K562 (cell line): ENCODE measurements around the gene TEX22. TPM values are rescaled to one million over a fixed set of nuclear protein-coding genes. Genes with fewer than 3 reads are reported as not detected.

Experiments
- ATAC-seq: fragments of 200-7000 bp; cut with Tn5 transposase; 3 replicates; pipeline ENCODE4 v1.9.1; 2020; ENCODE audit warnings: moderate library complexity
- BruUV-seq: library from RNA; stranded (reverse); fragments of 400-500 nt; replicated peaks from 2 replicates; lab custom pipeline; 2021; lab: Mats Ljungman, UMichigan
- CTCF ChIA-PET: fragments of 300-600 bp; formaldehyde crosslinking; extraction: SDS; loops from one replicate; lab custom pipeline; 2021; ENCODE audit warnings: low intra/inter-chr PET ratio; lab: Yijun Ruan, JAX
- POLR2A ChIA-PET: fragments of 300-600, 350-650 bp; sonication (Branson Sonifier 250); formaldehyde crosslinking; extraction: SDS; loops from one replicate; lab custom pipeline; 2021; ENCODE audit warnings: antibody characterized with exemption, inconsistent platforms; lab: Yijun Ruan, JAX
- DNase-seq, 4 experiments: peaks; one replicate each; pipeline versions ENCODE4 v3.0.0 to v3.0.0-alpha.2; 2011 to 2018; ENCODE audit warnings: low spot score in 3 of 4, mixed read lengths in 3 of 4; ENCODE audit errors: extremely low read depth in 1 of 4
- FAIRE-seq: peaks from 2 replicates; lab custom pipeline; 2011; peaks lifted over from hg19 to GRCh38; lab: Jason Lieb, UNC
- H2AFZ ChIP-seq: 2 replicates; pipeline ENCODE4 v1.6.0; 2011; ENCODE audit warnings: low read depth, low read length, control low read depth, inconsistent platforms
- H3K27ac ChIP-seq: fragments of 200-600 bp; 3 replicates; pipeline ENCODE4 v1.8.0; 2011; ENCODE audit warnings: low read depth, mild to moderate bottlenecking, control low read depth, inconsistent platforms, low read length, moderate library complexity, mixed read lengths; ENCODE audit errors: extremely low read depth
- H3K27me3 ChIP-seq, 2 experiments: fragments of 300-600 bp in 1 of 2; 2 replicates in 1 of 2; 3 replicates in 1 of 2; pipeline versions ENCODE4 v1.6.0 to v1.8.0; 2011; ENCODE audit warnings: inconsistent platforms in 2 of 2, low read length in 2 of 2, mild to moderate bottlenecking in 1 of 2, mixed read lengths in 1 of 2, moderate library complexity in 1 of 2; ENCODE audit not compliant: control insufficient read depth in 2 of 2, insufficient read depth in 2 of 2
- H3K36me3 ChIP-seq: fragments of 300-600 bp; 3 replicates; pipeline ENCODE4 v1.8.0; 2011; ENCODE audit warnings: mild to moderate bottlenecking, low read length, inconsistent platforms; ENCODE audit not compliant: control insufficient read depth, insufficient read depth
- H3K4me1 ChIP-seq, 2 experiments: fragments of 200-600 bp in 1 of 2; replicated peaks in 1 of 2; 2 replicates in 1 of 2; 3 replicates in 1 of 2; pipeline versions ENCODE4 v1.5.1 to v1.8.0; 2011; ENCODE audit warnings: inconsistent platforms in 2 of 2, low read length in 2 of 2, mild to moderate bottlenecking in 1 of 2, mixed read lengths in 1 of 2, moderate library complexity in 1 of 2; ENCODE audit not compliant: control insufficient read depth in 2 of 2, insufficient read depth in 2 of 2
- H3K4me2 ChIP-seq: 2 replicates; pipeline ENCODE4 v1.6.1; 2011; ENCODE audit warnings: low read length, control low read depth, inconsistent platforms, mixed read lengths; ENCODE audit not compliant: insufficient read depth
- H3K4me3 ChIP-seq: fragments of 200-600 bp; sonication (generic), shearing (Covaris generic); 2 replicates; pipeline ENCODE4 v1.5.1; 2016; ENCODE audit warnings: control low read depth, inconsistent platforms
- H3K79me2 ChIP-seq: fragments of 200-600 bp; 3 replicates; pipeline ENCODE4 v1.8.0; 2011; ENCODE audit warnings: low read length, inconsistent platforms; ENCODE audit not compliant: control insufficient read depth, insufficient read depth
- H3K9ac ChIP-seq, 2 experiments: 2 replicates each; pipeline versions ENCODE4 v1.6.0 to v1.6.1; 2011; ENCODE audit warnings: low read depth in 2 of 2, low read length in 2 of 2, control low read depth in 1 of 2, inconsistent platforms in 1 of 2, mild to moderate bottlenecking in 1 of 2, mixed read lengths in 1 of 2; ENCODE audit not compliant: insufficient read depth in 1 of 2
- H3K9me1 ChIP-seq: one replicate; pipeline ENCODE4 v1.6.0; 2011; ENCODE audit warnings: inconsistent platforms, mild to moderate bottlenecking, low read length, moderate library complexity; ENCODE audit not compliant: control insufficient read depth, insufficient read depth
- H3K9me3 ChIP-seq: replicated peaks from 2 replicates; pipeline ENCODE4 v1.5.1; 2011; ENCODE audit warnings: low read depth, low read length, inconsistent platforms; ENCODE audit not compliant: control insufficient read depth, insufficient read depth
- H4K20me1 ChIP-seq: replicated peaks from 2 replicates; pipeline ENCODE4 v1.6.1; 2011; ENCODE audit warnings: low read length, inconsistent platforms, mixed read lengths; ENCODE audit not compliant: control insufficient read depth, insufficient read depth
- GTF2F1 ChIP-seq: IDR thresholded peaks from 2 replicates; pipeline ENCODE4 v1.6.1; 2011; ENCODE audit warnings: low read depth, low read length, improper control_type of control experiment
- POLR2G ChIP-seq: fragments of 200-400 bp; formaldehyde crosslinking; IDR thresholded peaks from 2 replicates; pipeline ENCODE4 v1.6.1; 2017; ENCODE audit warnings: low read depth, mild to moderate bottlenecking, antibody characterized with exemption, low read length, moderate library complexity
- ZBTB33 ChIP-seq: sonication (generic); formaldehyde crosslinking; IDR thresholded peaks from 2 replicates; pipeline ENCODE4 v1.8.1; 2023; ENCODE audit warnings: mild to moderate bottlenecking, missing genetic modification reagents
- ZNF551 ChIP-seq: fragments of 250-450 bp; sonication (Bioruptor Pico); IDR thresholded peaks from 2 replicates; pipeline ENCODE4 v1.5.0; 2021; ENCODE audit warnings: mild to moderate bottlenecking, moderate library complexity
- WGBS: fragments of 100-300 bp; shearing (Covaris generic); methylation state at CpG from one replicate; pipeline ENCODE4 v1.1.6; 2016; ENCODE audit warnings: low coverage, mixed read lengths; ENCODE audit not compliant: insufficient coverage; ENCODE audit errors: missing lambda C conversion rate; 5-methylcytosine and 5-hydroxymethylcytosine counted together
- in situ Hi-C: fragments of 300-500 bp; cut with MboI; formaldehyde crosslinking; loops from 4 replicates; pipeline ENCODE4 v1.15.0; 2018; ENCODE audit warnings: inconsistent platforms, mixed read lengths
- intact Hi-C: fragments of 100-400 bp; cut with micrococcal nuclease; formaldehyde crosslinking; loops from 2 replicates; pipeline ENCODE4 v1.14.2; 2022
- polyA plus RNA-seq, 8 experiments: library from polyadenylated mRNA; depleted of rRNA in 4 of 8; stranded (reverse) in 5 of 8; unstranded in 3 of 8; fragments of >200 nt; fragmentation: Nextera tagmentation in 2 of 8; fragmentation: Illumina TruSeq in 1 of 8; extraction: Ambion mirVana in 2 of 8; extraction: Trizol in 1 of 8; gene quantifications; 2 replicates each; pipeline versions ENCODE4 v1.2.1 to v1.2.3, GENCODE V29; 2011 to 2014; ENCODE audit warnings: inconsistent platforms in 1 of 8, missing spikeins in 1 of 8
- total RNA-seq, 7 experiments: library from RNA; depleted of rRNA in 6 of 7; stranded (reverse); fragments of >200 nt in 6 of 7; fragmentation: Illumina TruSeq in 2 of 7; extraction: Trizol in 2 of 7; gene quantifications; 2 replicates each; pipeline versions ENCODE4 v1.2.1 to v1.2.3, GENCODE V29; 2011 to 2021; ENCODE audit warnings: low replicate concordance in 1 of 7

The TEX22 gene
- total and polyA plus RNA-seq, 9 of the 15 experiments (the other 6 are each of a cell fraction or from before 2014, with no cell fraction given) = 0.04 to 1.7 (median 0.23) TPM; not detected in 2

GRCh38 chr14:105452963-105453362, 54.6 kb downstream of the TEX22 start:
- no TSS peak for BruUV-seq
- Histone ChIP-seq H3K9ac (no peak overlapping the region), H4K20me1 (no peaks in the 10 kb centered on the region)
- no peak for ATAC-seq
- TF ChIP-seq ZBTB33 (peak; percentile 64; the same call in 1 of the 2 replicates), ZNF551 (CRISPR knock-in tag) (no peak)
- TF ChIP-seq, all 486 proteins: peak for 1
- CTCF ChIA-PET = no interaction called here
- POLR2A ChIA-PET = no interaction called here
- H3K79me2 ChIP-seq = 0 out of 3 replicates have a peak, but pooled peaks cover 5% of the 10 kb centered on the region
- no peaks in the 10 kb centered on the region for H3K9me3 ChIP-seq
- H2AFZ ChIP-seq = no peak overlapping the region
- H3K27me3 ChIP-seq = no peaks in the 10 kb centered on the region
- DNase-seq (no peak), FAIRE-seq (no peak)
- intact Hi-C loops (no loop called here), in situ Hi-C loops (no loop called here)
- WGBS = 50% methylated on average over 2 of the region's 14 CpGs
- H3K27ac ChIP-seq = no peak overlapping the region
- H3K4me3 ChIP-seq = no peak overlapping the region
- H3K9me1 ChIP-seq = no peaks in the 10 kb centered on the region
- peaks cover 0 to 29% of the 10 kb centered on the region in 2 experiments; a peak in 2 of 5 replicates for H3K4me1 ChIP-seq
- no peak overlapping the region for H3K4me2 ChIP-seq
- H3K36me3 ChIP-seq = peaks cover 76% of the 10 kb centered on the region; the same call in 1 of the 3 replicates

- FAIRE-seq (no peak), DNase-seq (no peak), ATAC-seq (no peak)
- Histone ChIP-seq H3K9ac (no peak overlapping the region), H3K36me3 (peaks cover 74% of the 10 kb centered on the region; the same call in 1 of the 3 replicates), H3K27me3 (no peaks in the 10 kb centered on the region), H4K20me1 (no peaks in the 10 kb centered on the region), H2AFZ (no peak overlapping the region), H3K9me3 (no peaks in the 10 kb centered on the region), H3K27ac (no peak overlapping the region), H3K4me1 (peaks cover 0 to 20% of the 10 kb centered on the region in 2 experiments; a peak in 2 of 5 replicates), H3K79me2 (no peaks in the 10 kb centered on the region), H3K4me3 (no peak overlapping the region), H3K9me1 (no peaks in the 10 kb centered on the region), H3K4me2 (no peak overlapping the region)
- TF ChIP-seq GTF2F1 (no peak), POLR2G (peak; percentile 50; the same call in 1 of the 2 replicates)
- WGBS = 100% methylated on average over 3 of the region's 14 CpGs
- in situ Hi-C loops = no loop called here
- intact Hi-C loops = no loop called here
- no TSS peak for BruUV-seq
- POLR2A ChIA-PET = no interaction called here
- CTCF ChIA-PET = no interaction called here
Observed at GRCh38 chr14:105453847-105454246, 55.5 kb downstream of the TEX22 start.
